OCI-LY1 (cell line): ENCODE data around the gene CFP.

ENCODE experiments used
- EZH2 ChIP-seq: fragments of 200-600 bp; sonication (generic), shearing (Covaris generic); IDR thresholded peaks from 2 replicates; pipeline ENCODE4 v1.8.0; 2017; ENCODE audit warnings: borderline replicate concordance, mixed run types, mild to moderate bottlenecking, antibody characterized with exemption, low read length, moderate library complexity, mixed read lengths
- TF ChIP-seq, protein P1 (sequence below): fragments of 200-600 bp; sonication (generic), shearing (Covaris generic); IDR thresholded peaks from 2 replicates; pipeline ENCODE4 v1.5.1; 2017; ENCODE audit warnings: mild to moderate bottlenecking, antibody characterized with exemption, low read length, moderate library complexity, mixed read lengths

DNA sequence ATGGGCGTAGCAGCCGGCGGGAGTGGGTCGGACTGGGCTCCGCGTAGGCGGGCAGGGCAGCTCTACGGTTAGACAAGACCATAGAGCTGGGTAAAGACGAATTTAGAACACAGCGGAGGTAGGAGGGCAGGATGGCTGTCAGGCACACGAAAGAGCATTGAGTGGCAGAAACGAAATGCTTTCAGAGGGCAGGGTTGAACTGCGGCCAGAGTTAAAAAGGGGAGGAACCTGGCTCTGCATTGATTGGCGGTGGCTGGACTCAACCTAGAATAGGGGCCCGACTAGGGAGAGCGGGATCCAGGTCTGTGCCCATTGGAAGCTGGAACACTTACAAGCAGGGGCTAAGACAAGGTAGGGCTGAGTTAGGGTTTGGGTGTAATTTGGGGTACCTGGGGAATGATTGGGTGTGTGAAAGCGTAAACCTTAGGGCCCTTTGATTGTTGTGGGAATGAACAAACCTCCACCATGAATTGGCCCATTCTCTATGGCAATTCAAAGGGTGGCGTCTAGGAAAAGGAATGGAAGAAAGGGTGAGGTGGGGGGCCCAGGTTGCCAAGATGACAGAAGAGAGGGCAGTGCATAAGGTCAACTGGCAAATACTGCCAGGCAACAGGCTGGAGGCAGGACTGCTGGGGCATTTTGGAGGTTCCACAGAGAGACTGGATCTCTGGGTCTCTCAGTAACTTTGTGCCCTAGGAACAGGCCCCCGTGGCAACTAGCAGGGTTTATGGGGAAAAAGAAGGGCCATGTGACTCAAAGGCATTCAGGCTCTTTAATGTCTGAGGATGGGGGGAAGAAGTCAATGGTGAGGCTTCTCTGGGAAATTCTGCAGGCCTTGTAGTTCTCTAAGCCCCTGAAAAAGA is 21.5 kb upstream of the CFP start:
- TF ChIP-seq, protein P1, sequence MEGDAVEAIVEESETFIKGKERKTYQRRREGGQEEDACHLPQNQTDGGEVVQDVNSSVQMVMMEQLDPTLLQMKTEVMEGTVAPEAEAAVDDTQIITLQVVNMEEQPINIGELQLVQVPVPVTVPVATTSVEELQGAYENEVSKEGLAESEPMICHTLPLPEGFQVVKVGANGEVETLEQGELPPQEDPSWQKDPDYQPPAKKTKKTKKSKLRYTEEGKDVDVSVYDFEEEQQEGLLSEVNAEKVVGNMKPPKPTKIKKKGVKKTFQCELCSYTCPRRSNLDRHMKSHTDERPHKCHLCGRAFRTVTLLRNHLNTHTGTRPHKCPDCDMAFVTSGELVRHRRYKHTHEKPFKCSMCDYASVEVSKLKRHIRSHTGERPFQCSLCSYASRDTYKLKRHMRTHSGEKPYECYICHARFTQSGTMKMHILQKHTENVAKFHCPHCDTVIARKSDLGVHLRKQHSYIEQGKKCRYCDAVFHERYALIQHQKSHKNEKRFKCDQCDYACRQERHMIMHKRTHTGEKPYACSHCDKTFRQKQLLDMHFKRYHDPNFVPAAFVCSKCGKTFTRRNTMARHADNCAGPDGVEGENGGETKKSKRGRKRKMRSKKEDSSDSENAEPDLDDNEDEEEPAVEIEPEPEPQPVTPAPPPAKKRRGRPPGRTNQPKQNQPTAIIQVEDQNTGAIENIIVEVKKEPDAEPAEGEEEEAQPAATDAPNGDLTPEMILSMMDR: no peak
- TF ChIP-seq EZH2: no peak
